Measurements from ENCODE around the gene SEPHS2.

Gene SEPHS2

GRCh38 chr16:30429678-30430427 lies 15.8 kb downstream of the SEPHS2 start, which contains the start of gene DCTPP1:
DCTPP1 (minus strand) TSS chr16:30430030; CDS start chr16:30429980, 50 bp downstream.
- peak; percentile 99 for DNase-seq (ENCODE audit: low spot score)

- no peak for DNase-seq (ENCODE audit: low spot score)
These were observed 16.3 kb downstream of the SEPHS2 start for GRCh38 chr16:30429418-30429677.

- no peak for DNase-seq (ENCODE audit: low spot score)
These were observed 17.6 kb downstream of the SEPHS2 start for GRCh38 chr16:30428055-30428454.

GRCh38 chr16:30421010-30421409 lies 24.7 kb downstream of the SEPHS2 start:
- no peak for DNase-seq (ENCODE audit: low spot score)

- no peak for DNase-seq (ENCODE audit: low spot score)
These were observed 27.1 kb downstream of the SEPHS2 start for GRCh38 chr16:30418350-30419181.

- DNase-seq (ENCODE audit: low spot score) = peak; percentile 94
These were observed 27.9 kb downstream of the SEPHS2 start for GRCh38 chr16:30417529-30418349.

- no peak for DNase-seq (ENCODE audit: low spot score)
These were observed 28.8 kb downstream of the SEPHS2 start for GRCh38 chr16:30416624-30417528.

GRCh38 chr16:30416047-30416603 lies 29.5 kb downstream of the SEPHS2 start:
- DNase-seq (ENCODE audit: low spot score) = no peak

GRCh38 chr16:30414159-30414558 lies 31.5 kb downstream of the SEPHS2 start:
- DNase-seq (ENCODE audit: low spot score) = peak; percentile 60

- DNase-seq (ENCODE audit: low spot score) = peak; percentile 72
These were observed 32.4 kb downstream of the SEPHS2 start for GRCh38 chr16:30413112-30413806.

- DNase-seq (ENCODE audit: low spot score) = peak; percentile 87
These were observed 36.3 kb downstream of the SEPHS2 start for GRCh38 chr16:30409125-30410060.

- DNase-seq (ENCODE audit: low spot score) = no peak
These were observed 37.7 kb downstream of the SEPHS2 start for GRCh38 chr16:30407804-30408534.

GRCh38 chr16:30407102-30407803 lies 38.4 kb downstream of the SEPHS2 start, which contains the start of gene ZNF771:
ZNF771 (plus strand) TSS chr16:30407606; CDS start chr16:30408054, 448 bp downstream.
- DNase-seq (ENCODE audit: low spot score) = peak; percentile 90

- DNase-seq (ENCODE audit: low spot score) = no peak
These were observed 38.9 kb downstream of the SEPHS2 start for GRCh38 chr16:30406795-30407101.

GRCh38 chr16:30401768-30402425 lies 43.8 kb downstream of the SEPHS2 start:
- DNase-seq (ENCODE audit: low spot score) = no peak

GRCh38 chr16:30399435-30400186 lies 46.1 kb downstream of the SEPHS2 start:
- DNase-seq (ENCODE audit: low spot score) = no peak
